ENCODE measurements around the gene CD93. TPM values are rescaled to one million over a fixed set of nuclear protein-coding genes. Genes with fewer than 3 reads are reported as not detected.

Gene CD93
- total RNA-seq, 1 donor from 2014 or later = not detected

GRCh38 chr20:23085436-23086055 is 578 bp downstream of the CD93 start:
- intact Hi-C loops (cut with micrococcal nuclease) = no loop called here
- peaks cover 3% of the 10 kb centered on the region for H3K27me3 Mint-ChIP-seq
- CTCF ChIA-PET = no interaction called here

GRCh38 chr20:23084845-23085365 is 1.2 kb downstream of the CD93 start:
- Mint-ChIP-seq H3K9me3 (no peaks in the 10 kb centered on the region), H3K36me3 (ENCODE audit: low read depth) (no peaks in the 10 kb centered on the region), H3K27me3 (no peaks in the 10 kb centered on the region), H3K4me1 (no peaks in the 10 kb centered on the region), H3K27ac (no peak overlapping the region), H3K4me3 (no peak overlapping the region)
- intact Hi-C loops (cut with micrococcal nuclease) = no loop called here
- no peak for TF ChIP-seq CTCF (IDR thresholded peaks at IDR 0.05)
- ATAC-seq (ENCODE audit: low read depth) = no peak
- ChIA-PET POLR2A (no interaction called here), CTCF (no interaction called here)
- no peak for DNase-seq

More at GRCh38 chr20:23085436-23086055, 578 bp downstream of the CD93 start:
- DNase-seq = no peak
- no peak overlapping the region for H3K27ac Mint-ChIP-seq
- no peak for TF ChIP-seq CTCF (IDR thresholded peaks at IDR 0.05)
- no peak overlapping the region for H3K4me3 Mint-ChIP-seq
- H3K9me3 Mint-ChIP-seq = no peaks in the 10 kb centered on the region
- no peaks in the 10 kb centered on the region for H3K36me3 Mint-ChIP-seq (ENCODE audit: low read depth)
- no peak for ATAC-seq (ENCODE audit: low read depth)
- POLR2A ChIA-PET = no interaction called here
- no peaks in the 10 kb centered on the region for H3K4me1 Mint-ChIP-seq

- Mint-ChIP-seq H3K36me3 (ENCODE audit: low read depth) (no peaks in the 10 kb centered on the region), H3K4me1 (no peaks in the 10 kb centered on the region), H3K4me3 (no peak overlapping the region), H3K27me3 (no peaks in the 10 kb centered on the region), H3K9me3 (no peaks in the 10 kb centered on the region), H3K27ac (no peak overlapping the region)
- intact Hi-C loops (cut with micrococcal nuclease) = no loop called here
- TF ChIP-seq CTCF (IDR thresholded peaks at IDR 0.05) = no peak
- CTCF ChIA-PET = no interaction called here
- POLR2A ChIA-PET = no interaction called here
- ATAC-seq (ENCODE audit: low read depth) (no peak), DNase-seq (no peak)
Observed at GRCh38 chr20:23084282-23084844, 1.8 kb downstream of the CD93 start.

- ATAC-seq (ENCODE audit: low read depth) (no peak), DNase-seq (no peak)
- H3K9me3 Mint-ChIP-seq = no peaks in the 10 kb centered on the region
- H3K27me3 Mint-ChIP-seq = no peaks in the 10 kb centered on the region
- POLR2A ChIA-PET = no interaction called here
- no peak for TF ChIP-seq CTCF (IDR thresholded peaks at IDR 0.05)
- H3K27ac Mint-ChIP-seq = no peak overlapping the region
- CTCF ChIA-PET = no interaction called here
- no peaks in the 10 kb centered on the region for H3K36me3 Mint-ChIP-seq (ENCODE audit: low read depth)
- intact Hi-C loops (cut with micrococcal nuclease) = no loop called here
- H3K4me1 Mint-ChIP-seq = no peaks in the 10 kb centered on the region
- no peak overlapping the region for H3K4me3 Mint-ChIP-seq
Observed at GRCh38 chr20:23083553-23084220, 2.4 kb downstream of the CD93 start.

GRCh38 chr20:23082846-23083552 is 3.1 kb downstream of the CD93 start:
- Mint-ChIP-seq H3K4me1 (no peaks in the 10 kb centered on the region), H3K27me3 (no peaks in the 10 kb centered on the region), H3K4me3 (no peak overlapping the region), H3K36me3 (ENCODE audit: low read depth) (no peaks in the 10 kb centered on the region), H3K27ac (no peak overlapping the region), H3K9me3 (no peaks in the 10 kb centered on the region)
- no peak for TF ChIP-seq CTCF (IDR thresholded peaks at IDR 0.05)
- ChIA-PET POLR2A (no interaction called here), CTCF (no interaction called here)
- ATAC-seq (ENCODE audit: low read depth) = no peak
- intact Hi-C loops (cut with micrococcal nuclease) = no loop called here
- DNase-seq = no peak
